Smooth muscle cell (in vitro differentiated cells): ENCODE data around the gene OS9. TPM values are rescaled to one million over a fixed set of nuclear protein-coding genes. Genes with fewer than 3 reads are reported as not detected.

ENCODE experiments used
- DNase-seq: peaks from one replicate; lab custom pipeline; 2025; ENCODE audit not compliant: unreplicated experiment; lab: John Stamatoyannopoulos, UW
- H2AFZ ChIP-seq: fragments of 200-600 bp; sonication (generic); 2 replicates; pipeline ENCODE4 v1.6.0; 2016; ENCODE audit warnings: antibody characterized with exemption, low read depth, mild to moderate bottlenecking
- H3F3A ChIP-seq: fragments of 200-600 bp; sonication (generic); 2 replicates; pipeline ENCODE4 v1.6.0; 2017; ENCODE audit warnings: antibody characterized with exemption, low read depth
- H3K27ac ChIP-seq: fragments of 200-600 bp; sonication (generic); 2 replicates; pipeline ENCODE4 v1.5.1; 2016; ENCODE audit warnings: low read depth, mild to moderate bottlenecking
- H3K27me3 ChIP-seq: fragments of 200-600 bp; sonication (generic); 2 replicates; pipeline ENCODE4 v1.6.1; 2016; ENCODE audit warnings: low read depth, mild to moderate bottlenecking
- H3K36me3 ChIP-seq: fragments of 200-600 bp; sonication (generic); 2 replicates; pipeline ENCODE4 v1.5.1; 2016; ENCODE audit warnings: low read depth
- H3K4me1 ChIP-seq: fragments of 200-600 bp; sonication (generic); 2 replicates; pipeline ENCODE4 v1.5.1; 2016; ENCODE audit warnings: low read depth
- H3K4me2 ChIP-seq: fragments of 200-600 bp; sonication (generic); 2 replicates; pipeline ENCODE4 v1.6.0; 2016; ENCODE audit warnings: mild to moderate bottlenecking
- H3K4me3 ChIP-seq: fragments of 200-600 bp; sonication (generic); 2 replicates; pipeline ENCODE4 v1.5.1; 2016; ENCODE audit warnings: mild to moderate bottlenecking
- H3K79me2 ChIP-seq: fragments of 200-600 bp; sonication (generic); 2 replicates; pipeline ENCODE4 v1.6.0; 2016; ENCODE audit warnings: low read depth, mild to moderate bottlenecking
- H3K9ac ChIP-seq: fragments of 200-600 bp; sonication (generic); 2 replicates; pipeline ENCODE4 v1.6.0; 2016; ENCODE audit warnings: low read depth
- H3K9me3 ChIP-seq: fragments of 200-600 bp; sonication (generic); replicated peaks from 2 replicates; pipeline ENCODE4 v1.5.1; 2016; ENCODE audit warnings: low read depth
- H4K20me1 ChIP-seq: fragments of 200-600 bp; sonication (generic); 2 replicates; pipeline ENCODE4 v1.6.0; 2016; ENCODE audit warnings: low read depth
- WGBS: methylation state at CpG from one replicate; pipeline ENCODE4 v1.1.7; 2016; ENCODE audit warnings: low lambda C conversion rate; 5-methylcytosine and 5-hydroxymethylcytosine counted together
- polyA plus RNA-seq: library from polyadenylated mRNA; unstranded; fragments of >200 nt; fragmentation: Nextera tagmentation; extraction: Ambion mirVana; gene quantifications from 2 replicates; pipeline ENCODE4 v1.2.1, GENCODE V29; 2016
- total RNA-seq: library from RNA; depleted of rRNA; stranded (reverse); fragments of >200 nt; gene quantifications from 2 replicates; pipeline ENCODE4 v1.2.3, GENCODE V29; 2014
- TF ChIP-seq, protein P1 (sequence below): fragments of 200-600 bp; sonication (generic); IDR thresholded peaks from 2 replicates; pipeline ENCODE4 v1.5.1; 2017; ENCODE audit warnings: borderline replicate concordance, mild to moderate bottlenecking, antibody characterized with exemption; ENCODE audit not compliant: insufficient read depth, poor library complexity, severe bottlenecking

OS9 gene
- total and polyA plus RNA-seq, 2 experiments from 2014 or later, result 179 to 236 TPM

DNA sequence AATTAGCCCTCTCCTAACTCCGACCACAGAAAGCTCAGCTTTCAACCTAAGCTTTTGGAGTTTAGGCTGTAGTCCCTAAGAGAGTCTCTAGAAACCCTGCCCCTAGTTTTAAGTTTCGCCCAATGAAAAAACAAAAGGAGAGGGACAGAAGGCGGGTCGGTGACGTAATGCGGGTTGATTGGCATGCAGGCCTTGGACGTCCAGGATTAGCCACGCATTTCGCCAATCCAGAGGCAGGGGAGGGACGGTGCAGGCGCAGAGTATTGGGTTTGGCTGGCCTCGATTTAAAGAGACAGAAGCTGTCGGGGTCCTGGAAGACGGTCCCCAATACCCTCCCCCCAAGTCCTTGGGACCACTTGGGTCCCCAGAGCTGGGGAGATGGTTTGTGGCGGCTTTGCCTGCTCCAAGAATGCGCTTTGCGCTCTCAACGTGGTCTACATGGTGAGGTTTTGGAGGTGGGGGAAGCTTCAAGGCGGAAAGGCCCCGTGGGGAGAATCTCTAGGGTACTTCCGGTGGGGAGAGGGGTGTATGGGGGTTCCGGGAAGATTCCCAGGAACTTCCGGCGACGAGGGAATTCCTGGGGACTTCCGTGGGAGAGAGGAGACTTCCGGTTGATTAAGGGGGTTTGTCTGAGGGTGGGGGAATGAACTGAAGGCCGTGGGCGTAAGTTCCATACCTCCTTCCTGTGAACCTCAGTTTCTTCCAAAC lies 51.0 kb downstream of the OS9 start, which contains the start of gene TSPAN31:
TSS of gene TSPAN31 (plus strand) at position 263 of the 708 bp plus-strand sequence. CDS start at position 379, 116 bp downstream.
- H3K4me1 ChIP-seq, result peaks cover 8% of the 10 kb centered on the region
- no peaks in the 10 kb centered on the region for H3K9me3 ChIP-seq
- H3K4me2 ChIP-seq, result peak within 1 kb of the TSS; percentile 86
- H3K27ac ChIP-seq, result peak within 1 kb of the TSS; percentile 92
- peak within 1 kb of the TSS; percentile 73 for H3K4me3 ChIP-seq
- WGBS, result 4% methylated on average over 25 of the region's 29 CpGs
- H3F3A ChIP-seq, result peaks cover 18% of the 10 kb centered on the region
- TF ChIP-seq, protein P1, sequence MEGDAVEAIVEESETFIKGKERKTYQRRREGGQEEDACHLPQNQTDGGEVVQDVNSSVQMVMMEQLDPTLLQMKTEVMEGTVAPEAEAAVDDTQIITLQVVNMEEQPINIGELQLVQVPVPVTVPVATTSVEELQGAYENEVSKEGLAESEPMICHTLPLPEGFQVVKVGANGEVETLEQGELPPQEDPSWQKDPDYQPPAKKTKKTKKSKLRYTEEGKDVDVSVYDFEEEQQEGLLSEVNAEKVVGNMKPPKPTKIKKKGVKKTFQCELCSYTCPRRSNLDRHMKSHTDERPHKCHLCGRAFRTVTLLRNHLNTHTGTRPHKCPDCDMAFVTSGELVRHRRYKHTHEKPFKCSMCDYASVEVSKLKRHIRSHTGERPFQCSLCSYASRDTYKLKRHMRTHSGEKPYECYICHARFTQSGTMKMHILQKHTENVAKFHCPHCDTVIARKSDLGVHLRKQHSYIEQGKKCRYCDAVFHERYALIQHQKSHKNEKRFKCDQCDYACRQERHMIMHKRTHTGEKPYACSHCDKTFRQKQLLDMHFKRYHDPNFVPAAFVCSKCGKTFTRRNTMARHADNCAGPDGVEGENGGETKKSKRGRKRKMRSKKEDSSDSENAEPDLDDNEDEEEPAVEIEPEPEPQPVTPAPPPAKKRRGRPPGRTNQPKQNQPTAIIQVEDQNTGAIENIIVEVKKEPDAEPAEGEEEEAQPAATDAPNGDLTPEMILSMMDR, result no peak
- peak; percentile 60 for DNase-seq
- peak within 1 kb of the TSS; percentile 96 for H3K9ac ChIP-seq
- no peaks in the 10 kb centered on the region for H4K20me1 ChIP-seq
- no peaks in the 10 kb centered on the region for H3K36me3 ChIP-seq
- H3K79me2 ChIP-seq, result peaks cover 6% of the 10 kb centered on the region
- peaks cover 33% of the 10 kb centered on the region for H3K27me3 ChIP-seq
- H2AFZ ChIP-seq, result peak within 1 kb of the TSS; percentile 67

DNA sequence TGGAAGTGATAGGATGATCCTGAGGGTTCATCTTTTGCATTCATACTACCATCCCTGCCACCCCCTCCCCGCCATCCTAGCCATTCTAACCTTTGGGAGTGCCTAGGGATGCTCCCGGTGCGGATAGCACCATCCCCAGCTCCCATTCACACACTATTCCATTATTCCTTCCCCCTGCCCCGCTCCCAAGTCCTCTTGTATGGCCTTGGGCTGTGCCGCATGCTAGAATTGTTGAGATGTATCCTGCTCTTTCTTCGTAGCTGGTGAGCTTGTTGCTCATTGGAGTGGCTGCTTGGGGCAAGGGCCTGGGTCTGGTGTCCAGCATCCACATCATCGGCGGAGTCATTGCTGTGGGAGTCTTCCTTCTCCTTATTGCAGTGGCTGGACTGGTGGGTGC lies 51.6 kb downstream of the OS9 start:
- 69% methylated on average over 7 of the region's 8 CpGs for WGBS
- Histone ChIP-seq H3K36me3 (no peaks in the 10 kb centered on the region), H3K79me2 (peaks cover 12% of the 10 kb centered on the region), H3K4me3 (peak overlapping the region; percentile 73), H2AFZ (no peak overlapping the region), H3K27me3 (peaks cover 27% of the 10 kb centered on the region), H3K9me3 (no peaks in the 10 kb centered on the region), H3F3A (peaks cover 18% of the 10 kb centered on the region), H3K4me2 (peak overlapping the region; percentile 86), H3K4me1 (peaks cover 8% of the 10 kb centered on the region), H4K20me1 (no peaks in the 10 kb centered on the region), H3K9ac (peak overlapping the region; percentile 96), H3K27ac (peak overlapping the region; percentile 92)
- no peak for DNase-seq
- TF ChIP-seq, protein P1, result no peak

DNA sequence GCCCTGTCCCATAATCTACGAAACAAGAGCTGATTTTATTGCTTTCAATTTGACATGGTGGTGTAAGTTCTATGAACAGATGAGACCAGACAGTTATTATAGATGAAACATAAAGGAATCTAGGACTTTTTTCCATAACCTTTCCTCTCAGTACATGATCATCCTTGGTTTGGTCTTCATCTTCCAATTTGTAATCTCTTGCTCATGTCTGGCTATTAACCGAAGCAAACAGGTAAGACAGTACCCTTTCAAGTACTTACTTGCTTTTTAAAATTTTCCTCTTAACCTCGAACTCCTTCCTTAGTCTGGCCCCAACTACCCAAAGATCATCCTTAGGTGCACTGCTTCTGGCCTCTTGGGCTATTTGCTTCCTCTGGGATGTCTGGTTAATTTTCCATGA lies 52.1 kb downstream of the OS9 start:
- TF ChIP-seq, protein P1, result no peak
- H3K4me2 ChIP-seq, result peak overlapping the region; percentile 86
- no peak overlapping the region for H2AFZ ChIP-seq
- peaks cover 22% of the 10 kb centered on the region for H3K27me3 ChIP-seq
- peaks cover 17% of the 10 kb centered on the region for H3K79me2 ChIP-seq
- no peak overlapping the region for H3K9ac ChIP-seq
- H3F3A ChIP-seq, result peaks cover 18% of the 10 kb centered on the region
- H4K20me1 ChIP-seq, result no peaks in the 10 kb centered on the region
- WGBS, result 96% methylated on average over 3 of the region's 3 CpGs
- DNase-seq, result no peak
- peaks cover 8% of the 10 kb centered on the region for H3K4me1 ChIP-seq
- peak overlapping the region; percentile 92 for H3K27ac ChIP-seq
- H3K4me3 ChIP-seq, result peak overlapping the region; percentile 73
- no peaks in the 10 kb centered on the region for H3K36me3 ChIP-seq
- H3K9me3 ChIP-seq, result no peaks in the 10 kb centered on the region

DNA sequence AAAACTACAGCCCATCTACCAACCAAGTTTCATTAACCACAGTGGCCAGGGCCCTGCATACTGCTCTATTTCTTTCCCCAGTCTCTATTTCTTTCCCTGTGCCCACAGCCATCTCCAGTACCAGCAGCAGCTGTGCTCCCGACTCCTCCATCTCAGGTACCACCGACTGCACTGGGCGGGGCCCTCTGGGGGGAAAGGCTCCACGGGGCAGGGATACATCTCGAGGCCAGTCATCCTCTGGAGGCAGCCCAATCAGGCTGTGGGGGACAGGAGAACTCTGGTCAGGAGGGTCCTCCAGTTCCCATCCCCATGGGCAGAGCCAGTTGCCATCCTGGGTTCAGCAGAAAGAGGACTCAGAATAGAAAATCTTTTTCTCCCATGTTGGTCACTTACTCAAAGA lies 55.1 kb downstream of the OS9 start:
- H3K36me3 ChIP-seq, result no peaks in the 10 kb centered on the region
- peaks cover 23% of the 10 kb centered on the region for H3K79me2 ChIP-seq
- no peak overlapping the region for H3K9ac ChIP-seq
- no peak for DNase-seq
- H3K27me3 ChIP-seq, result peaks cover 6% of the 10 kb centered on the region
- H3K27ac ChIP-seq, result no peak overlapping the region
- peaks cover 22% of the 10 kb centered on the region for H3F3A ChIP-seq
- H3K4me3 ChIP-seq, result no peak overlapping the region
- no peaks in the 10 kb centered on the region for H3K9me3 ChIP-seq
- TF ChIP-seq, protein P1, result no peak
- WGBS, result 96% methylated on average over 5 of the region's 5 CpGs
- no peak overlapping the region for H3K4me2 ChIP-seq
- peaks cover 19% of the 10 kb centered on the region for H3K4me1 ChIP-seq
- H2AFZ ChIP-seq, result no peak overlapping the region
- H4K20me1 ChIP-seq, result no peaks in the 10 kb centered on the region
